ENCODE results near the gene TCIRG1. TPM values are rescaled to one million over a fixed set of nuclear protein-coding genes. Genes with fewer than 3 reads are reported as not detected.

The TCIRG1 gene
- total and polyA plus RNA-seq, 7 donors = 10.9 to 20.1 (median 11.8) TPM

DNA sequence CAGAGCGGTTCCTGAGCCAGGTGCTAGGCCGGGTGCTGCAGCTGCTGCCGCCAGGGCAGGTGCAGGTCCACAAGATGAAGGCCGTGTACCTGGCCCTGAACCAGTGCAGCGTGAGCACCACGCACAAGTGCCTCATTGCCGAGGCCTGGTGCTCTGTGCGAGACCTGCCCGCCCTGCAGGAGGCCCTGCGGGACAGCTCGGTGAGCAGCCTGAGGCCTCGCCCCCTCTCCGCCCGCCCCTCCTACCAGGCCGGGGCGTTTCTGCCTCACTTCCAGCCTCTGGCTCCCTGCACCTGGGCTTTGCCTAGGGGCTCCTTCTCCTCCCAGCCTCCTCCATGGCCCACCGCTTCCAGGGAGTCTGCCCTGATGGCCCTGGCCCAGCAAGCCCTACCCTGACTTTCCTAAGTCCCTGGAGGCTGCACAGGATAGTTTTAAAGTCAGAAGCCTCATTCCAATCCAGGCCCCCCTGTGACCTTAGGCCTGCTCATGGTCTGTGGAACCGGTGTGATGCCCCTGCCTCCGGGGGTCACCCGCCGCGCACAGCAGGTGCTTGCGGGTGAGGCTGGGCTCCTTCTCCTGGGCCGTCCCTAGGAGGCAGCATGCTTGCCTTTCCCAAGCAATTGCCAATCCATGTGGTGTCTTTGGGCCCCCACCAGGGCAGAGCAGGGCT is 5.5 kb downstream of the TCIRG1 start:
- Histone ChIP-seq H3K4me3 (no peak overlapping the region), H3K4me1 (no peaks in the 10 kb centered on the region), H3K9me3 (no peaks in the 10 kb centered on the region), H3K27me3 (ENCODE audit: insufficient read depth in 3 of 3, low read length in 2 of 3) (no peaks in the 10 kb centered on the region), H3K36me3 (ENCODE audit: insufficient read depth in 1 of 2, low read depth in 1 of 2) (peaks cover 0 to 9% of the 10 kb centered on the region in 2 donors), H3K27ac (no peak overlapping the region)
- ATAC-seq = no peak
- 85 to 90% (median 88%) methylated on average over 21 to 24 of the region's 24 CpGs for WGBS, 3 donors
- intact Hi-C loops (cut with DNase I) = no loop called here
- peak in 1 of 2 donors; percentile 36 for DNase-seq
- TF ChIP-seq, protein P1, sequence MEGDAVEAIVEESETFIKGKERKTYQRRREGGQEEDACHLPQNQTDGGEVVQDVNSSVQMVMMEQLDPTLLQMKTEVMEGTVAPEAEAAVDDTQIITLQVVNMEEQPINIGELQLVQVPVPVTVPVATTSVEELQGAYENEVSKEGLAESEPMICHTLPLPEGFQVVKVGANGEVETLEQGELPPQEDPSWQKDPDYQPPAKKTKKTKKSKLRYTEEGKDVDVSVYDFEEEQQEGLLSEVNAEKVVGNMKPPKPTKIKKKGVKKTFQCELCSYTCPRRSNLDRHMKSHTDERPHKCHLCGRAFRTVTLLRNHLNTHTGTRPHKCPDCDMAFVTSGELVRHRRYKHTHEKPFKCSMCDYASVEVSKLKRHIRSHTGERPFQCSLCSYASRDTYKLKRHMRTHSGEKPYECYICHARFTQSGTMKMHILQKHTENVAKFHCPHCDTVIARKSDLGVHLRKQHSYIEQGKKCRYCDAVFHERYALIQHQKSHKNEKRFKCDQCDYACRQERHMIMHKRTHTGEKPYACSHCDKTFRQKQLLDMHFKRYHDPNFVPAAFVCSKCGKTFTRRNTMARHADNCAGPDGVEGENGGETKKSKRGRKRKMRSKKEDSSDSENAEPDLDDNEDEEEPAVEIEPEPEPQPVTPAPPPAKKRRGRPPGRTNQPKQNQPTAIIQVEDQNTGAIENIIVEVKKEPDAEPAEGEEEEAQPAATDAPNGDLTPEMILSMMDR (IDR thresholded peaks at IDR 0.05) = no peak

GRCh38 chr11:68044898-68045351 is 6.1 kb downstream of the TCIRG1 start:
- TF ChIP-seq, protein P1 (IDR thresholded peaks at IDR 0.05) = no peak
- peak in 1 of 2 donors; percentile 50 for DNase-seq
- Histone ChIP-seq H3K27me3 (ENCODE audit: insufficient read depth in 3 of 3, low read length in 2 of 3) (no peaks in the 10 kb centered on the region), H3K36me3 (ENCODE audit: insufficient read depth in 1 of 2, low read depth in 1 of 2) (peaks cover 0 to 10% of the 10 kb centered on the region in 2 donors), H3K4me1 (no peaks in the 10 kb centered on the region), H3K9me3 (no peaks in the 10 kb centered on the region), H3K4me3 (no peak overlapping the region), H3K27ac (no peak overlapping the region)
- intact Hi-C loops (cut with DNase I) = no loop called here
- no peak for ATAC-seq
- WGBS, 3 donors = 91 to 92% (median 92%) methylated on average over 16 to 18 of the region's 18 CpGs

GRCh38 chr11:68047437-68048290 is 8.8 kb downstream of the TCIRG1 start:
- intact Hi-C loops (cut with DNase I) = no loop called here
- Histone ChIP-seq H3K27ac (no peak overlapping the region), H3K4me3 (no peak overlapping the region), H3K9me3 (no peaks in the 10 kb centered on the region), H3K36me3 (ENCODE audit: insufficient read depth in 1 of 2, low read depth in 1 of 2) (peaks cover 0 to 21% of the 10 kb centered on the region in 2 donors), H3K27me3 (ENCODE audit: insufficient read depth in 3 of 3, low read length in 2 of 3) (no peaks in the 10 kb centered on the region), H3K4me1 (no peaks in the 10 kb centered on the region)
- WGBS, 3 donors = 84 to 89% (median 88%) methylated on average over 37 of the region's 37 CpGs
- ATAC-seq (no peak), DNase-seq (peak in 1 of 2 donors; percentile 43)
- TF ChIP-seq, protein P1 (IDR thresholded peaks at IDR 0.05) = no peak

- no peak for ATAC-seq
Measured at GRCh38 chr11:68048681-68049508, 10.1 kb downstream of the TCIRG1 start.

More at GRCh38 chr11:68048681-68049508, 10.1 kb downstream of the TCIRG1 start:
- Histone ChIP-seq H3K4me1 (no peaks in the 10 kb centered on the region), H3K9me3 (no peaks in the 10 kb centered on the region), H3K4me3 (no peak overlapping the region), H3K27me3 (ENCODE audit: insufficient read depth in 3 of 3, low read length in 2 of 3) (no peaks in the 10 kb centered on the region), H3K36me3 (ENCODE audit: insufficient read depth in 1 of 2, low read depth in 1 of 2) (peaks cover 0 to 30% of the 10 kb centered on the region in 2 donors), H3K27ac (no peak overlapping the region)
- intact Hi-C loops (cut with DNase I) = no loop called here
- 88 to 90% (median 88%) methylated on average over 27 to 35 of the region's 35 CpGs for WGBS, 3 donors
- DNase-seq = peak in 1 of 2 donors; percentile 49
- TF ChIP-seq, protein P1 (IDR thresholded peaks at IDR 0.05) = no peak
